ENCODE data around the gene CCL28. TPM values are rescaled to one million over a fixed set of nuclear protein-coding genes. Genes with fewer than 3 reads are reported as not detected.

CCL28 gene
- total and polyA plus RNA-seq, 2 donors (not counting 3 experiments of a cell fraction or from before 2014, with no cell fraction given), result 1.2 to 1.8 TPM

DNA sequence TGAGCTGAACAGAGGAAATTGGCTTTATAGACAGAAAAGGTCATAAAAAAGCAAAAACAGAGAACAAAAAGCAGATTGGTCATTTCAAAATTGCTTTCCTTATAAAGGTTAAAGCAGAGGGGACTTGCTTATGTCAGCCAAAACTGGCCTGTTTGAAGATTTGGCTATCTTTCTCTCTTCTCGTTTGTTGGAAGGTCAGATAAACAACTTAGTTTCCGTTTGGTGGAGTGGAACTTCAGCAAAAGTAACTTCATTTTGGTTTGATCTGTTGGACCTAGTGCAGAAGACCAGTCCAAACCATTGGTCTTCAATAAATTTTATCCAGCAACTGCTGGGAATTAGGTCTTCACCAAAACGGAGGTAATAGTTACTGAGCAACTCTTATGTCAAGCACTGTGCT is 53.9 kb downstream of the CCL28 start:
- Histone ChIP-seq H3K9me3 (replicated peaks; ENCODE audit: control insufficient read depth, insufficient read depth, low read length) (no peaks in the 10 kb centered on the region), H3K36me3 (ENCODE audit: control insufficient read depth in 2 of 2, extremely low read depth in 1 of 2, insufficient read depth in 2 of 2, low read length in 2 of 2) (no peaks in the 10 kb centered on the region), H3K27me3 (ENCODE audit: control insufficient read depth in 2 of 2, insufficient read depth in 2 of 2, low read length in 2 of 2) (peaks cover 7 to 8% of the 10 kb centered on the region in 2 experiments), H3K4me3 (replicated peaks in 1 of 3; ENCODE audit: insufficient read depth in 1 of 3, low read depth in 1 of 3, low read length in 3 of 3) (no peak overlapping the region), H4K20me1 (replicated peaks; ENCODE audit: control insufficient read depth, extremely low read depth, insufficient read depth, low read length) (no peaks in the 10 kb centered on the region), H3K27ac (ENCODE audit: insufficient read depth, low read depth, low read length) (no peak overlapping the region), H3K9ac (replicated peaks; ENCODE audit: extremely low read depth, insufficient read depth, low read length) (no peak overlapping the region), H3K4me1 (ENCODE audit: control insufficient read depth, extremely low read depth, insufficient read depth, low read length) (no peaks in the 10 kb centered on the region), H3K4me2 (ENCODE audit: insufficient read depth, low read length) (no peak overlapping the region), H3K79me2 (ENCODE audit: control insufficient read depth, insufficient read depth, low read length) (no peaks in the 10 kb centered on the region), H2AFZ (ENCODE audit: low read depth, low read length) (no peak overlapping the region), H3K9me1 (replicated peaks; ENCODE audit: control insufficient read depth, extremely low read depth, insufficient read depth, low read length) (no peaks in the 10 kb centered on the region)
- DNase-seq (ENCODE audit: low read depth, low spot score), result no peak
- intact Hi-C loops (cut with micrococcal nuclease), result no loop called here
- FAIRE-seq, result no peak
- TF ChIP-seq MYC (IDR thresholded peaks at IDR 0.05; ENCODE audit: low read depth, low read length), result no peak
- CTCF ChIA-PET, result no interaction called here
- POLR2A ChIA-PET, result no interaction called here
- dilution Hi-C loops (cut with MboI; ENCODE audit: extremely low pct_ligation_motif_present, low sequenced_read_pairs), result no loop called here
- BruUV-seq (replicated peaks), result no TSS peak

GRCh38 chr5:43357878-43358281 is 54.3 kb downstream of the CCL28 start:
- ChIA-PET POLR2A (no interaction called here), CTCF (no interaction called here)
- no peak overlapping the region for H3K27ac ChIP-seq (ENCODE audit: insufficient read depth, low read depth, low read length)
- intact Hi-C loops (cut with micrococcal nuclease), result no loop called here
- H3K9ac ChIP-seq (replicated peaks; ENCODE audit: extremely low read depth, insufficient read depth, low read length), result no peak overlapping the region
- no peak overlapping the region for H3K4me3 ChIP-seq (replicated peaks in 1 of 3; ENCODE audit: insufficient read depth in 1 of 3, low read depth in 1 of 3, low read length in 3 of 3)
- H3K79me2 ChIP-seq (ENCODE audit: control insufficient read depth, insufficient read depth, low read length), result no peaks in the 10 kb centered on the region
- TF ChIP-seq MAX (IDR thresholded peaks at IDR 0.05; ENCODE audit: insufficient read depth, insufficient read length) (no peak), EZH2 (IDR thresholded peaks at IDR 0.05; ENCODE audit: borderline replicate concordance, low read depth, low read length, severe bottlenecking) (no peak), FOS (IDR thresholded peaks at IDR 0.05; ENCODE audit: borderline replicate concordance, insufficient read depth, low read length) (no peak), JUN (IDR thresholded peaks at IDR 0.05; ENCODE audit: borderline replicate concordance, insufficient read depth, insufficient read length, low read depth) (no peak), POLR2A (IDR thresholded peaks at IDR 0.05; ENCODE audit: low read depth, low read length) (no peak), GATA2 (IDR thresholded peaks at IDR 0.05; ENCODE audit: insufficient read depth, insufficient read length, low read depth, low read length) (no peak), MYC (IDR thresholded peaks at IDR 0.05; ENCODE audit: low read depth, low read length) (no peak), POLR2AphosphoS5 (IDR thresholded peaks at IDR 0.05; ENCODE audit: insufficient read depth, low read depth, low read length) (no peak)
- TF ChIP-seq, protein P1, sequence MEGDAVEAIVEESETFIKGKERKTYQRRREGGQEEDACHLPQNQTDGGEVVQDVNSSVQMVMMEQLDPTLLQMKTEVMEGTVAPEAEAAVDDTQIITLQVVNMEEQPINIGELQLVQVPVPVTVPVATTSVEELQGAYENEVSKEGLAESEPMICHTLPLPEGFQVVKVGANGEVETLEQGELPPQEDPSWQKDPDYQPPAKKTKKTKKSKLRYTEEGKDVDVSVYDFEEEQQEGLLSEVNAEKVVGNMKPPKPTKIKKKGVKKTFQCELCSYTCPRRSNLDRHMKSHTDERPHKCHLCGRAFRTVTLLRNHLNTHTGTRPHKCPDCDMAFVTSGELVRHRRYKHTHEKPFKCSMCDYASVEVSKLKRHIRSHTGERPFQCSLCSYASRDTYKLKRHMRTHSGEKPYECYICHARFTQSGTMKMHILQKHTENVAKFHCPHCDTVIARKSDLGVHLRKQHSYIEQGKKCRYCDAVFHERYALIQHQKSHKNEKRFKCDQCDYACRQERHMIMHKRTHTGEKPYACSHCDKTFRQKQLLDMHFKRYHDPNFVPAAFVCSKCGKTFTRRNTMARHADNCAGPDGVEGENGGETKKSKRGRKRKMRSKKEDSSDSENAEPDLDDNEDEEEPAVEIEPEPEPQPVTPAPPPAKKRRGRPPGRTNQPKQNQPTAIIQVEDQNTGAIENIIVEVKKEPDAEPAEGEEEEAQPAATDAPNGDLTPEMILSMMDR (IDR thresholded peaks at IDR 0.05; ENCODE audit: extremely low read depth in 1 of 2, insufficient read depth in 1 of 2, low read depth in 1 of 2, low read length in 2 of 2), result no peak
- H3K36me3 ChIP-seq (ENCODE audit: control insufficient read depth in 2 of 2, extremely low read depth in 1 of 2, insufficient read depth in 2 of 2, low read length in 2 of 2), result no peaks in the 10 kb centered on the region
- H3K27me3 ChIP-seq (ENCODE audit: control insufficient read depth in 2 of 2, insufficient read depth in 2 of 2, low read length in 2 of 2), result peaks cover 4 to 5% of the 10 kb centered on the region in 2 experiments
- DNase-seq (ENCODE audit: low read depth, low spot score) (no peak), FAIRE-seq (no peak)
- no peak overlapping the region for H2AFZ ChIP-seq (ENCODE audit: low read depth, low read length)
- H4K20me1 ChIP-seq (replicated peaks; ENCODE audit: control insufficient read depth, extremely low read depth, insufficient read depth, low read length), result no peaks in the 10 kb centered on the region
- no peaks in the 10 kb centered on the region for H3K4me1 ChIP-seq (ENCODE audit: control insufficient read depth, extremely low read depth, insufficient read depth, low read length)
- BruUV-seq (replicated peaks), result no TSS peak
- dilution Hi-C loops (cut with MboI; ENCODE audit: extremely low pct_ligation_motif_present, low sequenced_read_pairs), result no loop called here
- no peak overlapping the region for H3K4me2 ChIP-seq (ENCODE audit: insufficient read depth, low read length)
- H3K9me1 ChIP-seq (replicated peaks; ENCODE audit: control insufficient read depth, extremely low read depth, insufficient read depth, low read length), result no peaks in the 10 kb centered on the region
- H3K9me3 ChIP-seq (replicated peaks; ENCODE audit: control insufficient read depth, insufficient read depth, low read length), result no peaks in the 10 kb centered on the region

Measured in endothelial cell of umbilical vein (primary cell).